Sigmoid colon (tissue), 4 donors: ENCODE measurements around the gene CD4.

Experiments
- CTCF ChIP-seq, 4 experiments: fragments of 450-650 bp in 3 of 4; fragments of 200-600 bp in 1 of 4; IDR thresholded peaks; one replicate each; pipeline ENCODE4 v1.5.1; 2016 to 2019; ENCODE audit warnings: antibody characterized with exemption in 4 of 4, mild to moderate bottlenecking in 3 of 4, moderate library complexity in 2 of 4
- EP300 ChIP-seq, 4 donors: sonication (generic); formaldehyde crosslinking; IDR thresholded peaks; one replicate each; pipeline ENCODE4 v1.6.1; 2017; ENCODE audit warnings: antibody characterized with exemption in 4 of 4
- POLR2A ChIP-seq, 2 donors: fragments of 450-650 bp; IDR thresholded peaks; one replicate each; pipeline ENCODE4 v1.6.1; 2016; ENCODE audit warnings: antibody characterized with exemption in 2 of 2, mild to moderate bottlenecking in 2 of 2, moderate library complexity in 2 of 2
- POLR2AphosphoS5 ChIP-seq, 4 donors: sonication (generic); formaldehyde crosslinking; IDR thresholded peaks; one replicate each; pipeline ENCODE4 v1.6.1; 2017; ENCODE audit warnings: antibody characterized with exemption in 4 of 4

GRCh38 chr12:6826734-6827436, 37.6 kb downstream of the CD4 start:
- no peak for TF ChIP-seq POLR2AphosphoS5 (IDR thresholded peaks at IDR 0.05)
- no peak for TF ChIP-seq CTCF (IDR thresholded peaks at IDR 0.05)
- no peak for TF ChIP-seq EP300 (IDR thresholded peaks at IDR 0.05)
- TF ChIP-seq POLR2A (IDR thresholded peaks at IDR 0.05), result no peak
